HG03103 (cell line): ENCODE data around the gene UNKL.

Experiments used
- ATAC-seq: cut with Tn5 transposase; IDR thresholded peaks from one replicate; pipeline ENCODE4 v1.9.1; 2021; ENCODE audit warnings: low read depth; ENCODE audit not compliant: unreplicated experiment

Gene UNKL

GRCh38 chr16:1432388-1433262 lies 18.1 kb upstream of the UNKL start:
- no peak for ATAC-seq

DNA sequence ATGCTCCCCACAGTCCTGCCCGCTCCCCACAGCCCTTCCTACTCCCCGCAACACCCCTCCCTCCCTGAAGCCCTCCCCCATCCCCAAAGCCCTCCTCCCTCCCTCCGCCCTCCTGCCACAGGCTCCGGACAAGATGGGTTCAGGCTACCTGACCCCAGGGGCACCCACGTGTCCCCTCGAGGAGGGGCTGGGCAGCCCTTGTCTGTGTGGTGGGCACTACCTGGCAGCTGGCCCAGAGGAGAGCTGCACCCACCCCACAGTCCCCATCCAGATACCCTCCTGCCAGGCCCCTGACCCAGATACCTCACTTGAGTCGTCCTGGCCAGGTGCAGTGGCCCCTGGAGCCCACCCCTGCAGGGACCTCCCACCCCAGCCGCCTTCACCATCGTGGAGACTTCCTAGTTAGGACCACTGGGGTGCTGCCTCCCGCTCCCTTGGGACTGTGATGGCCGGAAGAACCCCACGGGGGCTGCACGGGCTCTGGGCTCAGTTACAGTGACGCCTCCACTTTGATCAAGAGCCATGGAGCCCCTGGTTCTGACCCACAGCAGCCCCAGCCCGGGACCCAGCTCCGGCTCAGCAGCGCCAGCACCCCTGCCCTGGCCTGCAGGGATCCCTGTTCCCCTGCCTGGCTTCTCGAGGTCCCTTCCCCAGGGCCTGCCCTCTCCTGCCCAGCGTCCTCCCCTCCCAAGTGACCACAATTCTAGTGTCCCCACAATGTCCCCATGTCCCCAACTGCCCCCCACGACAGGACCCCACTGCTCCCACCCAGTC lies 17.2 kb upstream of the UNKL start:
- no peak for ATAC-seq

GRCh38 chr16:1430759-1431496 lies 16.4 kb upstream of the UNKL start, which contains the start of gene PERCC1:
Gene PERCC1, plus strand, starts transcription at chr16:1431078. Its CDS starts 1,516 bp downstream, at chr16:1432594.
- ATAC-seq = no peak

GRCh38 chr16:1430214-1430758 lies 15.8 kb upstream of the UNKL start:
- ATAC-seq = no peak

- no peak for ATAC-seq
Observed at GRCh38 chr16:1429631-1430030, 15.1 kb upstream of the UNKL start.

DNA sequence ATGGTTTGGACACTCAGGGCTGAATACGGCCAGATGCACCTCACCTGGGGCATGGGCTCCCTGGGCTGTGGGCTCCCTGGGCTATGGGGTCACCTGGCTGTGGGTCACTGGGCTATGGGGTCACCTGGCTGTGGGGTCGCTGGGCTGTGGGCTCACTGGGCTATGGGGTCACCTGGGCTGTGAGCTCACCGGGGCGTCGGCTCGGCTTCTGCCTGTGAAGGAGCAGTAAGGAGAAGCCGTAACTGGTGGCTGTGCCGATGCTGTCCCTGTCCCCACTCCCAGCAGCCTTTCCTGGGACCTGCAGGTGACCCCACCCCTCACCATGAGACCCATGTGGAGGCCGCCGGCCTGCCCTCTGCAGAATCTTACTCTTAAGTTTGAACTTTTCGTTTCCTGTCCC lies 14.5 kb upstream of the UNKL start:
- ATAC-seq = no peak

GRCh38 chr16:1428511-1428910 lies 14.0 kb upstream of the UNKL start:
- ATAC-seq = no peak

DNA sequence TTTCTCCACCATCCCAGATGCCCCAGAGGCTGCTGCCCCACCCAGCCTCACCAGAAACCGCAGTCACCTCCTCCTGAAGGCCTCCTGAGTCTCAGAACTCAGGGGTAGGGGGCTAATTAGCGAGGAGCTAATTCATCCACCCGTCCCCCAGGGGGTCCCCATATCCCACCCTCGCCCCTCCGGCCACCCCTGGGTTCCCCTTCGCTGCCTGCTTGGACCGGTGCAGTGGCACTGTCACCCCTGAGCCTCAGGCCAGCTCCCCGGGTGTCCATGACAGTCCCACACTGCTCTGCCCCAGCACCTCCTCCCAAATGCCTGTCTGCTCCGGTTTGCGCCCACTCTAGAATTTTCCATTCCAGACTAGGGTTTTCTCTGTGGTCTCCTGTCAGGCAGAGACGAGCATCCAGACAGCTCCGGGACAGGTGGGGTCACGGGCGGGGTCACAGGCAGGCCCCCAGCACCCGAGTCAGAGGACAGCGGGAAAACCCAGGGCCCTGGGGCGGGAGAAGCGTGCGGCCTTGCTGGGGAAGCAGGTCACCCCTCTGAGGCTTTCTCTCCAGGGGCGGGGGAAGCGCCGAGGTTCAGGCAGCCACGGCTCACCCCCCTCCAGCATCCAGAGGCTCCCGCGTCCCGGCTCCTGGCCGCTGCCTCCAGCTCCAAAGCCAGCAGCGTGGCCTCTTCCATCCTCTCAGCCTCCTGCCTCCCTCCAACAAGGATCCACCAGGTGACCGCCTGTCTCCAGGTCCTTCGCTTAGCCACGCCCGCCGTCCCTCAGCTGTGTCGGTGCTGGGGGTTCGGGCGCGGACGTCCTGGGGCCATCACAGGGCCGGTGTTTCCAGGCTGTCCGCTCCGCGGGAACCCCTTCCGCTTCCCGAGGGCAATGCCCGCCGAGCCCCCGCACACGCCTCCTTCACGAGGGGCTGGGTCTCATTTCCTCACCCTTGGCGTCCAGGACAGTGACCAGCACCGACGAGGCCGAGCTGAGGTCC lies 13.3 kb upstream of the UNKL start:
- ATAC-seq = no peak

DNA sequence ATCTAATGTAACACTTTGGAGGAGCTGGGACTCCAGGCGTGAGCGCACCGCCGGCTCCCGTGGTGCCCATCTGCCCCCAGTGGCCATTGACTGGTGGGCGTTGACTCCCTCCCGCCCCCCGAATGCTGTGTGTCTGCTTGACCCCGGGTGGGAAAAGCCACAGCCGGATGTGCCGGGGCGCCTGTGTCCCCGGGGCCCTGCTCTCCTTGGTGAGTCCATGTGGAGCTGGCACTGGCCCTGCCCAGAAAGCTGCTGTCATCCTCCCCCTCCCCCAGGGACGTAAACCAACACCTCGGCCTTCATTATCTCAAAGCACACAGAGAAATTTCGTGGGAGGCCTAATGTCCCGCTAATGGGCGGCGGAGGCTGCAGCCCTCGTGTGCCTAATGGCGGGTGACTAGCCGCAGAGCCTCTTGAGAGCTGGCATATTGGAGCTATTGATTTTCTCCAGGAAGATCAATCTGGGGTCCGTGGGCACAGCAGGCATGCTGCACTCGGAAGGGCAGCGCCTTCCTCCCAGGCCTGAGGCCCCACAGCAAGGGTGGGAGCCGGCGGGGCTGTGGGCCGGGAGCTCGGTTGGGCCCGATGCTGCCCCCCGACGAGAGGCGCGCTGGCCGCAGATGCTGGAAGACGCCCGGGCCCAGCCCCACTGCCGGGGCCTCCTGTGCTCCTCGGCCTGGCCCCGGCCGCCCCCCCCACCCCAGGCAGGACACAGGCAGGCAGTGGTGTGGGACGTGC lies 12.4 kb upstream of the UNKL start:
- no peak for ATAC-seq

DNA sequence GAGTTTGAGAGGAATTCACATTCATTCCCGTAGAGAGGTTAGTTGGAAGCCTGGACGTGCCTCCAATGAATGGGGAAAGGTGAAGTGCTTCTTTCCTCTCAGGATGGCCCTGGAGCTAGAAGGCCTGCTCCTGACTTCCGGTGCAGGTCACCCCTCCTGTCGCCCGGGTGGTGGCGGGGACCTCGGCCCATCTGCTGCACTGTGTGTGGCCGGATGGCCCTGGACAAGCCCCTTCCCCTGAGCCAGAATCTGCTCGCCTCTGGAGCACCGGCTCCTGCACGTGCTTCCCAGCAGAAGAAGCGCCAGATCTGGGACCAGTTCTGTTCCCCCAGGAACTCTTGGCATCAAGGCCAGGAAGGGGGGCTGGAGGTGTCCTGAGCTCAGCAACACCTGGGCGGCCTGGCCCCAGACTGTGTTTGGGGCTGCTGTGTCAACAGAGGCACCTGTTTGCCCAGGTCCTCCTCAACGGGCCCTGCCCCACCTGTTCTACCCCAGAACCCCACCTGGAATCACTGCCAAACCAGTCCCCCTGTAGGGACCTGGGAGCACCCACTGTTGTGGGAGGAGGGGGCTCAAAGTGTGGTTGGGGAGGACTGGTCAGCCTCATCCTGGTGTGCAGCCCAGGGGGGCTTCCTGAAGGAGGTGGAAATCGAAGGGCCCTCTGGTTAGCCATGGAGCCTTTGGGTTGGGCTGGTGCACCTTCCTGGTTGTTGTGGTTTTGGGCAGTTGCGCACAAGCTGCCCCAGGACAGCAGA lies 11.3 kb upstream of the UNKL start:
- ATAC-seq = no peak

GRCh38 chr16:1424028-1424427 lies 9.5 kb upstream of the UNKL start:
- no peak for ATAC-seq

GRCh38 chr16:1422076-1422475 lies 7.6 kb upstream of the UNKL start:
- no peak for ATAC-seq

DNA sequence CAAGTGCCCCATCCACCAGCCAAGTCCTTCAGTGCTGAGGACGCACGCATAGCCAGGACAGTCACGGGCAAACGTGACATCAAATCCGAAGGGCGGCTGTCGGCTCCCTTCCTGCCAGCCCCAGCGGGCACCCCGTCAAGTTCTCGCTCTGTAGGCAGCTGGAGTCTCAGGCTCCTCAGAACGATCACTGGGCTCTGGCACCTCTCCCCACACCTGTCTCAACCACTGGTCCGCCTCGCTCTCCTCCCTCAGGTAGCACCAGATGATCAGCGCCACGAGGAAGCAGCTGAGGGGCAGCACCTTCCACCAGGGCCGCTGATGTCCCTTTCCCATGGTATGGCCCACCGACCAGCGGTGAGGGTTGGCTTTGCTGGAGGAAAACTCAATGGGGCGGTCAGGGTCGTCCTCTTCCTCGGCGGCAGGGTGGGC lies 5.6 kb upstream of the UNKL start:
- peak; percentile 6 for ATAC-seq

GRCh38 chr16:1416521-1416941 lies 2.0 kb upstream of the UNKL start:
- ATAC-seq = no peak

DNA sequence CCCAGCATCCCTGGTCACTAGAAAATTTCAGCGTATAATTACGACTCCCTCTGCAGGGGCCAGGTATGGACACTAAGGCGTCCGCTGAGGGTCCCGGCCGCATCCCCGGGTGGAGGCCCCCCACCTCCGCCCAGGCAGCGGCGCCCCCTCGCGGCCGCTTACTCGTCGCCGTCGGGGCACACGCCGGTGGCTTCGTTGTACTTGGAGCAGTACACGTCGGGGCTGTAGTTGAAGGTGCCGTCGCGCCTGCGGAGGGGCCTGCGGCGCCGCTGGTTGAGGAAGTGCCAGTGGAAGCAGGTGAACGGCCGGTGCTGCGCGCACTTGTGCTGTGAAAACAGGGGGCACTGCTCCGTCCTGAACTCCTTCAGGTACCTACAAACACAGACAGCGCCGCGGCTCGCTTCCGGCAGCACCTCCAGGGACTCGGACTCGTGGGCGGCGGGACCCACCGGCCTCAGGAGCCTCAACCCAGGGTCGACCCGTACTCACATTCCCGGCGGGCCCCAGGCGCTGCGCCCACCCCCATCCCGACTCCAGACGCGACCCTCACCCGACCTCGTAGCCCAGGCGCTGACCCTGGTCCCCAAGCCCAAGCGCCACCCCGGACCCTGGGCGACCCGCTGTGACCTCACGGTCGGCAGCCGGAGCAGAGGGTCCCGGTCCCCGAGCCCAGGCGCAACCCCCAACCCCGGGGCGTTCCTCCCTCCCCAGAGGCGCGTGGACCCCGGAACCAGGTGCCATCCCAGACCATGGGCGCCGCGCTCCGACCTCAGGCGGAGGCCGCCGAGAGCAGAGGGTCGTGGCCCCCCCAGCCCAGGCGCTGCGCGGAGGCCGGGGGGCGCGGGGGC lies 596 bp downstream of the UNKL start:
- ATAC-seq = no peak

GRCh38 chr16:1412847-1413246 lies 1.7 kb downstream of the UNKL start:
- ATAC-seq = no peak

GRCh38 chr16:1408171-1408837 lies 6.2 kb downstream of the UNKL start:
- peak; percentile 72 for ATAC-seq
